Spinal cord (tissue), 10 donors: ENCODE results near the gene SELENOH. TPM values are rescaled to one million over a fixed set of nuclear protein-coding genes. Genes with fewer than 3 reads are reported as not detected.
"Not testable (repeated sequence)": the region's sequence is repeated elsewhere in the genome, so short reads cannot be mapped to it uniquely, and the experiment has no call there.

Source experiments
- DNase-seq, 6 donors: peaks; one replicate each; pipeline versions ENCODE4 v3.0.0 to v3.0.0-alpha.2; 2013 to 2015; ENCODE audit warnings: low spot score in 6 of 6, low read depth in 4 of 6
- H3K27ac ChIP-seq: one replicate; pipeline ENCODE4 v1.5.1; 2013; ENCODE audit warnings: low read depth, low read length, control low read depth
- H3K27me3 ChIP-seq: one replicate; pipeline ENCODE4 v1.6.1; 2013; ENCODE audit warnings: low read length; ENCODE audit not compliant: control insufficient read depth, insufficient read depth
- H3K36me3 ChIP-seq: one replicate; pipeline ENCODE4 v1.6.1; 2013; ENCODE audit warnings: low read length; ENCODE audit not compliant: control insufficient read depth, insufficient read depth
- H3K4me1 ChIP-seq: one replicate; pipeline ENCODE4 v1.6.1; 2013; ENCODE audit warnings: low read length; ENCODE audit not compliant: control insufficient read depth, insufficient read depth
- H3K4me3 ChIP-seq: one replicate; pipeline ENCODE4 v1.5.1; 2013; ENCODE audit warnings: low read depth, low read length, control low read depth
- H3K9me3 ChIP-seq: one replicate; pipeline ENCODE4 v1.6.1; 2013; ENCODE audit warnings: low read length; ENCODE audit not compliant: control insufficient read depth, insufficient read depth
- WGBS: methylation state at CpG from one replicate; pipeline ENCODE4 v1.1.5; 2013; ENCODE audit warnings: missing lambda C conversion rate; ENCODE audit not compliant: insufficient coverage; 5-methylcytosine and 5-hydroxymethylcytosine counted together
- polyA plus RNA-seq, 2 donors: library from polyadenylated mRNA; unstranded; fragments of 120-200 nt; gene quantifications; one replicate each; pipeline ENCODE4 v1.2.1, GENCODE V29; 2013; ENCODE audit not compliant: insufficient read length in 2 of 2
- total RNA-seq, 2 donors: library from RNA; depleted of rRNA in 1 of 2; stranded (reverse); fragments of 120-200 nt in 1 of 2; fragments of >200 nt in 1 of 2; gene quantifications; one replicate each; pipeline versions ENCODE4 v1.2.3 to v1.2.4, GENCODE V29; 2013 to 2014
- donor health status: healthy.

SELENOH gene
- total and polyA plus RNA-seq, 4 donors: 39.8 to 136 (median 117) TPM

DNA sequence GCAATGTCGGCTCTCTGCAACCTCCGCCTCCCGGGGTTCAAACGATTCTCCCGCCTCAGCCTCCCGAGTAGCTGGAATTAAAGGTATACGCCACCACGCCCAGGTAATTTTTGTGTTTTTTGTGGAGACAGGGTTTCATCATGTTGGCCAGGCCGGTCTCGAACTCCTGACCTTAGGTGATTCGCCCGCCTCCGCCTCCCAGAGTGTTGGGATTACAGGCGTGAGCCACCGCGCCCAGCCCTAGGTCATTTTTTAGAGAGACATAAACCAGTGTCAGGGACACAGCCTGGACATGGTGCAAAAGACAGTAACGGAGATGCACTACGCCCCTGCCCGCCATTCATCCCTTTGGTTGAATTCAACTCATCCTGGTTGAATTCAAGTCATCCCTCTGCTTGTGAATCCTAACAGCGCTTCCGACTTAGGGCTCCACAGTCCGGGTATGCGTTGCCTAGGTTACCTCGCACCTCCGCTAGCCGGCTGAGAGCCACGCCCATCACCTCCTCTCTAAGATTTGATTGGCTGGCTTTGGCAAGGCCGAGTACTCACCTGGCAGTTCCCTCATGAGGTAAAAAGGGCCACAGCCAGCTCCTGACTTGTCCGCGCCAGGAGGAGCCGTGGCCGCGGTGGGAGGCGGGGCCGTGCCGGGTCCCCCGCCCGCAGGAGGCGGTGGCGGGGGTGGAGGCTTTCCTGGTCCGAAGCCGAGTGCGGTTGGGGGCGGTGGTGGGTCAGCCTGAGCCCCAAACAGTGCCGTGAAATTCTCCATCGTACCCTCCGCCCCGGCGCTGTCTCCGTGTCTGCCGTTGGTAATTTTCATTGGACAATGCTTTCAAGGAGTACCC is 29.7 kb upstream of the SELENOH start, which contains the start of gene MED19:
Gene MED19 (minus strand): TSS at position 802 of the 842 bp plus-strand sequence. CDS start 36 bp downstream, at position 766.
- Histone ChIP-seq H3K36me3 (peaks cover 10% of the 10 kb centered on the region), H3K27ac (peak within 1 kb of the TSS; percentile 81), H3K9me3 (no peaks in the 10 kb centered on the region), H3K27me3 (no peaks in the 10 kb centered on the region), H3K4me1 (peaks cover 19% of the 10 kb centered on the region), H3K4me3 (peak within 1 kb of the TSS; percentile 76)
- WGBS: 6% methylated on average over 45 of the region's 51 CpGs
- peak; percentile 44 to 96 (median 60) for DNase-seq

DNA sequence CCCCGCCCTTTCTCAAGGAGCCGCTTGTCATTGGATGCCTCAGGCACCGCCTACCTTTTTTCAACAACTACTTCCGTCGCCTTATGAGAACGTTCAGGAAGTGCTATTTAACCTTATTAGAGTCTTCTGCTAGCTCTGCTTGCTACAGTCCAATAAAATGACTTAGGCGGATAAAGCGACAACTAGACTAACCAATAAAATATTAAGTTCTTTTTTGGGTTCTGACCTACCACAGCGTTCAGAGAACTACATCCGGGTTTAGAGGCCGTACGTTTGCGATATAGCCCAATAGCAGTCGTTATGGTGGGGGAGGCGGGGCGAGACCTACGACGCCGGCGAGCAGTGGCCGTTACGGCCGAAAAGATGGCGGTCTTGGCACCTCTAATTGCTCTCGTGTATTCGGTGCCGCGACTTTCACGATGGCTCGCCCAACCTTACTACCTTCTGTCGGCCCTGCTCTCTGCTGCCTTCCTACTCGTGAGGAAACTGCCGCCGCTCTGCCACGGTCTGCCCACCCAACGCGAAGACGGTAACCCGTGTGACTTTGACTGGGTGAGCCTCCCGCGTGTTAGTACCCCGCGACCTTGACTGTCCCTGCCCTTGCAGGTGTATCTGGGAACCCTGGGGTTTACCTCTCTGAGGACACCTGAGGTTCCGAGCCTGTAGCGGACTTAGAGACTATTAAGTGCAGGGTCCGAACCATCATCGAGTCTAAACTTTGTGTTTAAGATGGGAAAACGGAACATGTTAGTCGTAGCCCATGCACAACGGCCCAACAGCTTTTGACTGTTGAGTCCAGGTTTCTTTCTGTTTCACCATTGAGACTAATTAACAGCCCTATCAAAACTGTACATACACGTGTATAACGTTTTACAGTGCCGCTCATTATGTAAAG is 28.8 kb upstream of the SELENOH start, which contains the start of gene TMX2:
Gene TMX2 (plus strand): TSS at position 338 of the 895 bp plus-strand sequence. CDS start 26 bp downstream, at position 364.
- Histone ChIP-seq H3K9me3 (no peaks in the 10 kb centered on the region), H3K36me3 (peaks cover 7% of the 10 kb centered on the region), H3K4me3 (peak within 1 kb of the TSS; percentile 76), H3K4me1 (peaks cover 19% of the 10 kb centered on the region), H3K27me3 (no peaks in the 10 kb centered on the region), H3K27ac (peak within 1 kb of the TSS; percentile 81)
- WGBS: under 1% methylated on average over 42 of the region's 53 CpGs
- peak; percentile 95 to 100 (median 96) for DNase-seq

DNA sequence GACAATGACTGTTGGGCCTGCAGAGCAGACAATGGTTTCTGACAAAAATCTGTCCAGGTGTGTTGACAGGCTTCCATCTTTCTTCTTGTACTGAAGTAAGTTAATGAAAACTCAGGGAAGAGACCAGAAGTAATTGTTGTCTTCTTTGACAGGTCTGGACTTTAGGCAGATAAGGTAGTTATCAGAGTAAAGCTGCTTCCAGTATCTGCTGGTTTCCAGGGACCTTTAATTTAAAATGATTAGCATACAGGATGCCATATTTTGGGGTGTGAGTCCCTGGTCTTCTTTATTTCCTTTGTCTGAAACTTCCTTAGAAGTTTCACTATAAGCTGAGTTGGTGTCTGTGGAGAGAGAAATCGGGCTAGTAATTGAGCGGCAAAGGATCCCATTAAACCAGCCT is 27.5 kb upstream of the SELENOH start:
- Histone ChIP-seq H3K4me1 (peaks cover 19% of the 10 kb centered on the region), H3K4me3 (peak overlapping the region; percentile 76), H3K27me3 (no peaks in the 10 kb centered on the region), H3K27ac (no peak overlapping the region), H3K9me3 (no peaks in the 10 kb centered on the region), H3K36me3 (peaks cover 11% of the 10 kb centered on the region)
- WGBS: 100% methylated on average over 2 of the region's 2 CpGs
- no peak for DNase-seq

DNA sequence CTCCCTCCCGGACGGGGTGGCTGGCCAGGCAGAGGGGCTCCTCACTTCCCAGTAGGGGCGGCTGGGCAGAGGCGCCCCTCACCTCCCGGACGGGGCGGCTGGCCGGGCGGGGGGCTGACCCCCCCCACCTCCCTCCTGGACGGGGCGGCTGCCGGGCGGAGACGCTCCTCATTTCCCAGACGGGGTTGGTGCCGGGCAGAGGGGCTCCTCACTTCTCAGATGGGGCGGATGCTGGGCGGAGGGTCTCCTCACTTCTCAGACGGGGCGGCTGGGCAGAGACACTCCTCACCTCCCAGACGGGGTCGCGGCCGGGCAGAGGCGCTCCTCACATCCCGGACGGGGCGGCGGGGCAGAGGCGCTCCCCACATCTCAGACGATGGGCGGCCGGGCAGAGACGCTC is 24.6 kb upstream of the SELENOH start:
- not testable (repeated sequence) for H3K4me1 ChIP-seq, H3K9me3 ChIP-seq, H3K27ac ChIP-seq, DNase-seq, H3K4me3 ChIP-seq, H3K27me3 ChIP-seq
- peaks cover 14% of the 10 kb centered on the region for H3K36me3 ChIP-seq
- no CpG with 5 or more reads among the region's 34 CpGs for WGBS

DNA sequence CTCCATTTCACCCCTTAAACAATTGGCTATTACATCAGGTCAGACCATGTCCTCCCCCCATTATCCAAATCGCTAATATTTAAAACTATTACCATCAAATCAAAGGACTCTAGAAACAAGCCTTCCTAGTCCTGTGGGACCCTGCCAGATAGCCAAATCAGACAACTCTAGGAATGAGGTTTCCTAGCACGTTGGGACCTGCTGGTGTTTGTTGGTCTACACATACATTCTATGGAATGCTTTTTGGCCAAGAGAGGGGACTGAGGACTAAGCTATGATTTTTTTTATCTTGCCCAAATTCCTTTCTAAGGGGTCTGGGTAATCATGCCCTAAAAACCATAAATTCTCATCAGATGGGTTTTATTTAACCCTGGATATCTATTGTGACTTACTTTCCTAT is 14.1 kb upstream of the SELENOH start:
- H3K27me3 ChIP-seq: no peaks in the 10 kb centered on the region
- H3K4me3 ChIP-seq: no peak overlapping the region
- H3K36me3 ChIP-seq: peaks cover 2% of the 10 kb centered on the region
- DNase-seq: no peak
- WGBS: 83% methylated on average over 1 of the region's 2 CpGs
- H3K27ac ChIP-seq: no peak overlapping the region
- H3K9me3 ChIP-seq: no peaks in the 10 kb centered on the region
- H3K4me1 ChIP-seq: no peaks in the 10 kb centered on the region

DNA sequence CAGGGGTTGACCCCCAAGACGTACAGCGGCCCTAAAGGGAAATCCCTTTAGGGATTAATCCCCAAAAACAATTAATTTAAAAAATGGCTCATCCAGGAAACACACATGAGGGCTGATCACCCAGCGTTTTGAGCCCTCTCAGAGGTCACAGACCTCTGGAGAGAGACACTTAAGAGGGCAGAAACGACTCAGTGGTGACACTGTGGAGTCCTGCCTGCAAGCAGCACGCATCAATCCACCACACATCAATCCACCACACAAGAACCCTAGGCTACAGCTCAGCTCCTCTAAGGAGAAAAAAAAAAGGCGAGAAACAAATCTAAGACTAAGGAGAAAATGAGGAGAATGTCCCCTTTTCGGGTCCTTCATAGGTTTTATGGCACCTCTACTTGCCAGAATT is 12.5 kb upstream of the SELENOH start:
- no peaks in the 10 kb centered on the region for H3K4me1 ChIP-seq
- WGBS: 86% methylated on average over 3 of the region's 7 CpGs

DNA sequence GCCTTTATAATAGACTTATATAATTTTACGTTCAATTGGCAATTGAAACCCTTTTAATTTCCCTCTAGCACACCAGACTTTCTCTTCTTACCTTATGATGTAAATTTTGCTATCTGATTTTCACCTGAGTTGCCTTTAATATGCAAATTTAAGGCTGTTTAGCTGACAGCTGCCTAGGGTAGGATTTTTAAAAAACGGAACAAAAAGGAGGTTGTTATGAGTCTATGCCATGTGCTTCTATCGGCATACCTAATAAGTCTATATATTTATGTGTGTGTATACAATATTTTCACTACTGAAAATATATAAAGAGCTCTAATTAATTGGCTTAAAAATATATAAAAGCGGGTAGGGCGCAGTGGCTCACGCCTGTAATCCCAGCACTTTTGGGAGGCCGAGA is 11.8 kb upstream of the SELENOH start:
- H3K27ac ChIP-seq: no peak overlapping the region
- H3K4me1 ChIP-seq: no peaks in the 10 kb centered on the region
- H3K9me3 ChIP-seq: no peaks in the 10 kb centered on the region
- H3K27me3 ChIP-seq: no peaks in the 10 kb centered on the region
- peaks cover 13% of the 10 kb centered on the region for H3K36me3 ChIP-seq
- DNase-seq: no peak
- WGBS: 91% methylated on average over 4 of the region's 7 CpGs
- H3K4me3 ChIP-seq: no peak overlapping the region

More for the DNA sequence above, 12.5 kb upstream of the SELENOH start:
- H3K27ac ChIP-seq: no peak overlapping the region
- H3K4me3 ChIP-seq: no peak overlapping the region
- H3K27me3 ChIP-seq: no peaks in the 10 kb centered on the region
- no peaks in the 10 kb centered on the region for H3K9me3 ChIP-seq
- DNase-seq: no peak
- peaks cover 8% of the 10 kb centered on the region for H3K36me3 ChIP-seq

DNA sequence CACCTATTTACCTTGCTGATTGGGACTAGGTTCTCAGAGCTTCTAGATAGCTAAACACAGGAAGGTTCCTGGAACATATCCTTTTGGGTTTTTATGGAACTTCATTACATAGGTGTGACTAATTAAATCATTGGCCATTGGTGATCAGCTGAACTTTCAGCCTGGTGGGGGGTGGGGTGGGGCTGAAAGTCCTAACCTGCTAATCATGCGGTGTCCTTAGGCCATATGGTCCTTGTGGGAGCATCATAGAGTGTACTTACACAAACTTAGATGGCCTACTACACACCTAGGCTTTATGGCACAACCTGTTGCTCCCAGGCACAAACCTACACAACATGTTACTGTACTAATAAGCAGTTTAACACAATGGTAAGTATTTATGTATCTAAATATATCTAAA is 8.6 kb upstream of the SELENOH start:
- Histone ChIP-seq H3K36me3 (peaks cover 25% of the 10 kb centered on the region), H3K9me3 (no peaks in the 10 kb centered on the region), H3K27ac (no peak overlapping the region), H3K4me1 (no peaks in the 10 kb centered on the region), H3K4me3 (no peak overlapping the region), H3K27me3 (no peaks in the 10 kb centered on the region)
- DNase-seq: no peak
- no CpG with 5 or more reads among the region's 1 CpG for WGBS

DNA sequence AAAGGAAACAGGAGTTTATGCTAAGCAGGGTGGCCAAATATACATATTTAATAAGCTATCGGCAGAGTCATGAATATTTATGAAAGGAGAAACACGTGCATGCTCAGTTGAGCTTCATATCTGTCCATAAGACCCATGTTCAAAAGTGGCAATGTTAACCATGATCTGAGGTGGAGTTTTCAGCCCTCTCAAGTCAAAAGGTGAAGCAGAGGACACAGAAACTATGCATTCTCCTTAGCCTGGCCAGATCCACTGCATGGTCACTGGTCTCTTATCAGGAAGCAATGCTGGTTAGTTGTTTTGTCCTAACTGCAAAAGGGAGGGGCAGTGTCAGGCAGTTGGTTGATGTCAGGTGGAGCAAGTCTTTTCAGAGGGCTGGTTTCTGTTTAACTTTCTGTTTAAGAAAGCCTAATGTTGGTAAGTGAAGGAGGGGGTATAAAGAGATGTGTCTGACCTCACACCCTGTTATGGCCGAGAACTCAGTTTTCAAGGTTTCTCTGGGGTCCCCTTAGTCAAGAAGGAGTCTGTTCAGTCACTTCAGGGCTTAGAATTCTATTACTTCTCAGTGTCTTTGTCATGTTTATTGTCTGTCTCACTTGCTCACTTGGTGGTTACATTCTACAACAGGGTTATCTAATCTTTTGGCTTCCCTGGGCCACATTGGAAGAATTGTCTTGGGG is 5.5 kb upstream of the SELENOH start:
- no peaks in the 10 kb centered on the region for H3K9me3 ChIP-seq
- DNase-seq: no peak
- 71% methylated on average over 3 of the region's 3 CpGs for WGBS
- H3K27me3 ChIP-seq: no peaks in the 10 kb centered on the region
- no peak overlapping the region for H3K27ac ChIP-seq
- H3K4me3 ChIP-seq: no peak overlapping the region
- H3K4me1 ChIP-seq: peaks cover under 1% of the 10 kb centered on the region
- peaks cover 32% of the 10 kb centered on the region for H3K36me3 ChIP-seq
